CD4-positive, alpha-beta memory T cell (primary cell): ENCODE measurements around the gene PRKAG2. TPM values are rescaled to one million over a fixed set of nuclear protein-coding genes. Genes with fewer than 3 reads are reported as not detected.
"Not testable (repeated sequence)": the region's sequence is repeated elsewhere in the genome, so short reads cannot be mapped to it uniquely, and the experiment has no call there.

Source experiments
- CTCF ChIA-PET: fragments of 350-600 bp; sonication (Branson Sonifier 250); formaldehyde crosslinking; loops from one replicate; lab custom pipeline; 2021; ENCODE audit warnings: inconsistent platforms; ENCODE audit not compliant: partially characterized antibody; lab: Charles Lee
- POLR2A ChIA-PET: fragments of 350-600 bp; sonication (Branson Sonifier 250); formaldehyde crosslinking; loops from one replicate; lab custom pipeline; 2021; ENCODE audit not compliant: partially characterized antibody; lab: Charles Lee
- DNase-seq, 5 donors: peaks; one replicate each; pipeline versions ENCODE4 v3.0.0 to v3.0.0-alpha.2; 2020 to 2022; ENCODE audit warnings: mixed read lengths in 1 of 5
- H3K27ac ChIP-seq: one replicate; pipeline ENCODE4 v1.7.0; 2013; ENCODE audit warnings: low read depth, low read length
- H3K27me3 ChIP-seq: 2 replicates; pipeline ENCODE4 v1.7.0; 2013; ENCODE audit warnings: mild to moderate bottlenecking, low read length, moderate library complexity; ENCODE audit not compliant: insufficient read depth
- H3K36me3 ChIP-seq: 2 replicates; pipeline ENCODE4 v1.7.0; 2013; ENCODE audit warnings: mild to moderate bottlenecking, low read length, moderate library complexity; ENCODE audit not compliant: insufficient read depth
- H3K4me1 ChIP-seq: 2 replicates; pipeline ENCODE4 v1.7.0; 2013; ENCODE audit warnings: mild to moderate bottlenecking, low read length, moderate library complexity; ENCODE audit not compliant: insufficient read depth
- H3K4me3 ChIP-seq, 2 donors: one replicate each; pipeline ENCODE4 v1.7.0; 2013; ENCODE audit warnings: low read length in 2 of 2, mild to moderate bottlenecking in 1 of 2
- H3K9me3 ChIP-seq, 2 donors: one replicate each; pipeline ENCODE4 v1.7.0; 2013; ENCODE audit warnings: low read length in 2 of 2, control low read depth in 1 of 2; ENCODE audit not compliant: control insufficient read depth in 1 of 2
- H3K27ac Mint-ChIP-seq, 7 donors: one replicate each; pipeline ENCODE4 v1.8.0; 2020 to 2021; ENCODE audit warnings: mixed read lengths in 7 of 7, mild to moderate bottlenecking in 6 of 7, inconsistent platforms in 3 of 7, moderate library complexity in 3 of 7
- H3K27me3 Mint-ChIP-seq, 2 donors: one replicate each; pipeline ENCODE4 v1.8.0; 2020 to 2021; ENCODE audit warnings: mixed read lengths in 2 of 2
- H3K36me3 Mint-ChIP-seq, 2 donors: one replicate each; pipeline ENCODE4 v1.8.0; 2020 to 2021; ENCODE audit warnings: mixed read lengths in 2 of 2, inconsistent platforms in 1 of 2, mild to moderate bottlenecking in 1 of 2
- H3K4me1 Mint-ChIP-seq, 4 donors: one replicate each; pipeline ENCODE4 v1.8.0; 2020 to 2021; ENCODE audit warnings: mixed read lengths in 4 of 4, mild to moderate bottlenecking in 1 of 4
- H3K4me3 Mint-ChIP-seq, 8 donors: one replicate each; pipeline ENCODE4 v1.8.0; 2020 to 2021; ENCODE audit warnings: mixed read lengths in 8 of 8, mild to moderate bottlenecking in 7 of 8, moderate library complexity in 6 of 8, inconsistent platforms in 3 of 8
- H3K9me3 Mint-ChIP-seq, 8 donors: one replicate each; pipeline ENCODE4 v1.8.0; 2020 to 2021; ENCODE audit warnings: mixed read lengths in 8 of 8, mild to moderate bottlenecking in 5 of 8, inconsistent platforms in 3 of 8, moderate library complexity in 1 of 8
- intact Hi-C: fragments of 100-400 bp; cut with micrococcal nuclease; formaldehyde crosslinking; loops from one replicate; pipeline ENCODE4 v1.15.1; 2023
- polyA plus RNA-seq, 2 donors: library from polyadenylated mRNA; unstranded; fragments of 300-500 nt; fragmentation: Illumina TruSeq; gene quantifications; one replicate each; pipeline ENCODE4 v1.2.3, GENCODE V29; 2021
- total RNA-seq, 2 experiments: library from RNA; stranded (reverse); gene quantifications; one replicate each; pipeline ENCODE4 v1.2.3, GENCODE V29; 2021

The PRKAG2 gene
- total and polyA plus RNA-seq, 4 experiments from 2014 or later, result 27.4 to 61.0 (median 47.4) TPM

GRCh38 chr7:151520419-151521261 is 356.3 kb downstream of the PRKAG2 start:
- ChIA-PET CTCF (interaction anchor here (1.3 kb wide), 1 partner anchor 112 kb away, joined by 3 read pairs; no protein-coding TSS in a partner anchor), POLR2A (interaction anchor here (0.6 to 3.8 kb wide), 5 partner anchors 23 to 1897 kb away, joined by 3 to 45 read pairs (median 3); partner anchors contain the start of genes ABCF2 and PRKAG2)
- Mint-ChIP-seq H3K4me3 (peak overlapping the region; percentile 91 to 100 (median 93)), H3K27me3 (peaks cover 0 to 1% of the 10 kb centered on the region in 2 donors), H3K36me3 (peaks cover 0 to 12% of the 10 kb centered on the region in 2 donors), H3K4me1 (peaks cover 22 to 39% (median 30%) of the 10 kb centered on the region in 4 donors), H3K9me3 (peaks cover 0 to 2% (median 0%) of the 10 kb centered on the region in 8 donors), H3K27ac (peak overlapping the region; percentile 97 to 100 (median 99))
- DNase-seq, result peak in 2 of 5 donors; percentile 16 to 60
- Histone ChIP-seq H3K4me3 (peak overlapping the region; percentile 52 to 60), H3K4me1 (peaks cover 36% of the 10 kb centered on the region), H3K27ac (peak overlapping the region; percentile 37), H3K27me3 (no peaks in the 10 kb centered on the region), H3K36me3 (no peaks in the 10 kb centered on the region), H3K9me3 (no peaks in the 10 kb centered on the region)
- intact Hi-C loops, result loop anchor here (2.0 to 5.0 kb wide), 2 partner anchors 356 to 917 kb away; partner anchors contain the start of genes KMT2C and PRKAG2

GRCh38 chr7:151519765-151520418 is 357.0 kb downstream of the PRKAG2 start, which contains the start of gene RHEB:
TSS of gene RHEB (minus strand) at chr7:151519895. CDS start at chr7:151519511, 384 bp downstream.
- peaks cover 0 to 2% (median 0%) of the 10 kb centered on the region in 8 donors for H3K9me3 Mint-ChIP-seq
- peaks cover 0 to 1% of the 10 kb centered on the region in 2 donors for H3K27me3 Mint-ChIP-seq
- ChIA-PET CTCF (interaction anchor here (1.3 kb wide), 1 partner anchor 113 kb away, joined by 3 read pairs; no protein-coding TSS in a partner anchor), POLR2A (interaction anchor here (0.7 to 3.8 kb wide), 6 partner anchors 30 to 1896 kb away, joined by 3 to 45 read pairs (median 4); partner anchors contain the start of genes ABCF2 and PRKAG2)
- no peaks in the 10 kb centered on the region for H3K9me3 ChIP-seq
- peak within 1 kb of the TSS; percentile 58 to 82 for H3K4me3 ChIP-seq
- H3K27ac Mint-ChIP-seq, result peak within 1 kb of the TSS; percentile 97 to 100 (median 99)
- no peaks in the 10 kb centered on the region for H3K27me3 ChIP-seq
- peaks cover 44% of the 10 kb centered on the region for H3K4me1 ChIP-seq
- intact Hi-C loops, result loop anchor here (1.0 to 10.0 kb wide), 9 partner anchors 38 to 917 kb away; partner anchors contain the start of genes KMT2C and PRKAG2
- peak within 1 kb of the TSS; percentile 80 for H3K27ac ChIP-seq
- peaks cover 28 to 46% (median 38%) of the 10 kb centered on the region in 4 donors for H3K4me1 Mint-ChIP-seq
- H3K4me3 Mint-ChIP-seq, result peak within 1 kb of the TSS; percentile 92 to 100 (median 95)
- H3K36me3 ChIP-seq, result no peaks in the 10 kb centered on the region
- DNase-seq, result peak; percentile 98
- peaks cover 0 to 12% of the 10 kb centered on the region in 2 donors for H3K36me3 Mint-ChIP-seq

- not testable (repeated sequence) for H3K9me3 Mint-ChIP-seq, H3K9me3 ChIP-seq, H3K27me3 Mint-ChIP-seq, H3K27me3 ChIP-seq, H3K36me3 ChIP-seq
- H3K4me3 Mint-ChIP-seq, result peak overlapping the region; percentile 92 to 100 (median 95)
- H3K27ac Mint-ChIP-seq, result peak overlapping the region; percentile 97 to 100 (median 99)
- peaks cover 0 to 12% of the 10 kb centered on the region in 2 donors for H3K36me3 Mint-ChIP-seq
- H3K27ac ChIP-seq, result peak overlapping the region; percentile 80
- ChIA-PET POLR2A (interaction anchor here (0.7 to 3.8 kb wide), 7 partner anchors 14 to 1895 kb away, joined by 3 to 45 read pairs (median 3); partner anchors contain the start of genes ABCF2 and PRKAG2), CTCF (interaction anchor here (1.3 kb wide), 1 partner anchor 114 kb away, joined by 3 read pairs; no protein-coding TSS in a partner anchor)
- H3K4me3 ChIP-seq, result peak overlapping the region; percentile 58 to 82
- intact Hi-C loops, result loop anchor here (1.0 to 10.0 kb wide), 7 partner anchors 37 to 418 kb away; no protein-coding TSS in a partner anchor
- H3K4me1 Mint-ChIP-seq, result peaks cover 32 to 52% (median 43%) of the 10 kb centered on the region in 4 donors
- H3K4me1 ChIP-seq, result peaks cover 51% of the 10 kb centered on the region
- DNase-seq, result peak in 2 of 5 donors; percentile 63 to 68
Observed at GRCh38 chr7:151518947-151519764, 357.8 kb downstream of the PRKAG2 start.

- no peaks in the 10 kb centered on the region for H3K36me3 ChIP-seq
- peak overlapping the region; percentile 58 to 82 for H3K4me3 ChIP-seq
- ChIA-PET POLR2A (interaction anchor here (1.0 to 3.8 kb wide), 4 partner anchors 13 to 358 kb away, joined by 3 to 45 read pairs (median 7); partner anchors contain the start of genes NUB1 and PRKAG2), CTCF (interaction anchor here (1.0 to 1.2 kb wide), 2 partner anchors 264 to 265 kb away, joined by 3 read pairs; no protein-coding TSS in a partner anchor)
- H3K27me3 ChIP-seq, result no peaks in the 10 kb centered on the region
- peaks cover 0 to 1% of the 10 kb centered on the region in 2 donors for H3K27me3 Mint-ChIP-seq
- H3K4me1 Mint-ChIP-seq, result peaks cover 37 to 60% (median 50%) of the 10 kb centered on the region in 4 donors
- peak; percentile 40 to 75 (median 43) for DNase-seq
- peaks cover 0 to 2% (median 0%) of the 10 kb centered on the region in 8 donors for H3K9me3 Mint-ChIP-seq
- peak overlapping the region; percentile 93 to 100 (median 94) for H3K27ac Mint-ChIP-seq
- peak overlapping the region; percentile 90 to 96 (median 94) for H3K4me3 Mint-ChIP-seq
- peaks cover 0 to 12% of the 10 kb centered on the region in 2 donors for H3K36me3 Mint-ChIP-seq
- H3K27ac ChIP-seq, result peak overlapping the region; percentile 80
- intact Hi-C loops, result loop anchor here (2.0 to 10.0 kb wide), 6 partner anchors 36 to 418 kb away; no protein-coding TSS in a partner anchor
- peaks cover 59% of the 10 kb centered on the region for H3K4me1 ChIP-seq
- H3K9me3 ChIP-seq, result no peaks in the 10 kb centered on the region
Observed at GRCh38 chr7:151518105-151518946, 358.6 kb downstream of the PRKAG2 start.

GRCh38 chr7:151517601-151518104 is 359.3 kb downstream of the PRKAG2 start:
- H3K27ac Mint-ChIP-seq, result peak overlapping the region; percentile 93 to 100 (median 94)
- POLR2A ChIA-PET, result interaction anchor here (1.0 to 3.8 kb wide), 2 partner anchors 114 to 176 kb away, joined by 5 to 45 read pairs; partner anchors contain the start of gene NUB1
- Histone ChIP-seq H3K36me3 (no peaks in the 10 kb centered on the region), H3K27me3 (no peaks in the 10 kb centered on the region), H3K9me3 (no peaks in the 10 kb centered on the region), H3K27ac (peak overlapping the region; percentile 80), H3K4me3 (peak overlapping the region; percentile 58 to 82), H3K4me1 (peaks cover 64% of the 10 kb centered on the region)
- peaks cover 0 to 1% of the 10 kb centered on the region in 2 donors for H3K27me3 Mint-ChIP-seq
- peaks cover 0 to 12% of the 10 kb centered on the region in 2 donors for H3K36me3 Mint-ChIP-seq
- CTCF ChIA-PET, result interaction anchor here (1.0 to 1.2 kb wide), 2 partner anchors 265 to 266 kb away, joined by 3 read pairs; no protein-coding TSS in a partner anchor
- H3K4me1 Mint-ChIP-seq, result peaks cover 41 to 67% (median 55%) of the 10 kb centered on the region in 4 donors
- H3K9me3 Mint-ChIP-seq, result peaks cover 0 to 2% (median 0%) of the 10 kb centered on the region in 8 donors
- intact Hi-C loops, result loop anchor here (2.0 to 10.0 kb wide), 6 partner anchors 35 to 419 kb away; no protein-coding TSS in a partner anchor
- no peak for DNase-seq
- H3K4me3 Mint-ChIP-seq, result peak overlapping the region; percentile 90 to 96 (median 94)
